ENCODE results near the gene ZDHHC12.
A peak's percentile ranks its signal among the peaks of the same experiment; 100 is the strongest.

Gene ZDHHC12

DNA sequence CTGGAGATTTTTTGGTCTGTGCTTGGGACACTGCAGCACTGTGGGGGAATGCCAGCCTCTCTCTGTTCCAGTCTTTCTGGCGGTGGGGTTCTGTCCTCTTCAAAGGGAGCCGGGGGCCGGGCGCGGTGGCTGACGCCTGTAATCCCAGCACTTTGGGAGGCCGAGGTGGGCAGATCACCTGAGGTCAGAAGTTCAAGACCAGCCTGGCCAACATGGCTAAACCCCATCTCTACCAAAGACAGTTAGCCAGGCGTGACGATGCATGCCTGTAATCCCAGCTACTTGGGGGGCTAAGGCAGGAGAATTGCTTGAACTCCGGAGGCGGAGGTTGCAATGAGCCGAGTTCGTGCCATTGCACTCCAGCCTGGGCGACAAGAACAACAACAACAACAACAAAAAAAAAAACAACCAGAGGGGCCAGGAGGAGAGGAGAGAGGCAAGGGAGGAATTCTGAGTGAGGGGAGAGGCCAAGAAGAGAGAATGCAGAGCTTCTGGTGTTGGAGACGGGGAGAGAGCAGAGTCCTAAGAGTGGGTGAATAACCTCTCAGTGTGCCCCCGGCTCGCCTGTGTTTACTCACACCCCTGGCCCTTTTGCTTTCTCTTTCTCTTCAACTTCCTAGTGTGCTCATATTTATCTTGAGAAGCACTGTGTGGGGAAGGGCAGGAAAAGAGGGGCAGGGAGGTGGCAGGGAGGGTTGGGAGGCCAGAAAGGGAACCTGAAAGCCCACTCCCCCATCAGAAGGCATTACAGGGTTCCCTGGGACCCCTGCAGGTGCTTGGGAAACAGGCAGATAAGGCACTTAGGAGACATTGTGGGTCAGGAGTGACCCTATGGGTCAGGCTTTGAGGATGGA, 38.1 kb downstream of the ZDHHC12 start:
- TF ChIP-seq, protein P1, sequence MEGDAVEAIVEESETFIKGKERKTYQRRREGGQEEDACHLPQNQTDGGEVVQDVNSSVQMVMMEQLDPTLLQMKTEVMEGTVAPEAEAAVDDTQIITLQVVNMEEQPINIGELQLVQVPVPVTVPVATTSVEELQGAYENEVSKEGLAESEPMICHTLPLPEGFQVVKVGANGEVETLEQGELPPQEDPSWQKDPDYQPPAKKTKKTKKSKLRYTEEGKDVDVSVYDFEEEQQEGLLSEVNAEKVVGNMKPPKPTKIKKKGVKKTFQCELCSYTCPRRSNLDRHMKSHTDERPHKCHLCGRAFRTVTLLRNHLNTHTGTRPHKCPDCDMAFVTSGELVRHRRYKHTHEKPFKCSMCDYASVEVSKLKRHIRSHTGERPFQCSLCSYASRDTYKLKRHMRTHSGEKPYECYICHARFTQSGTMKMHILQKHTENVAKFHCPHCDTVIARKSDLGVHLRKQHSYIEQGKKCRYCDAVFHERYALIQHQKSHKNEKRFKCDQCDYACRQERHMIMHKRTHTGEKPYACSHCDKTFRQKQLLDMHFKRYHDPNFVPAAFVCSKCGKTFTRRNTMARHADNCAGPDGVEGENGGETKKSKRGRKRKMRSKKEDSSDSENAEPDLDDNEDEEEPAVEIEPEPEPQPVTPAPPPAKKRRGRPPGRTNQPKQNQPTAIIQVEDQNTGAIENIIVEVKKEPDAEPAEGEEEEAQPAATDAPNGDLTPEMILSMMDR (IDR thresholded peaks at IDR 0.05; ENCODE audit: low read depth, low read length, missing control alignments): no peak
- no peak for DNase-seq (ENCODE audit: low read depth)
- H3K4me3 ChIP-seq (ENCODE audit: low read depth, low read length): peak overlapping the region; percentile 76

GRCh38 chr9:128684325-128685199, 39.4 kb downstream of the ZDHHC12 start:
- DNase-seq (ENCODE audit: low read depth): peak; percentile 72
- TF ChIP-seq, protein P1 (IDR thresholded peaks at IDR 0.05; ENCODE audit: low read depth, low read length, missing control alignments): no peak
- peak overlapping the region; percentile 76 for H3K4me3 ChIP-seq (ENCODE audit: low read depth, low read length)

- TF ChIP-seq, protein P1 (IDR thresholded peaks at IDR 0.05; ENCODE audit: low read depth, low read length, missing control alignments): no peak
- peak overlapping the region; percentile 76 for H3K4me3 ChIP-seq (ENCODE audit: low read depth, low read length)
- no peak for DNase-seq (ENCODE audit: low read depth)
Measured at GRCh38 chr9:128684065-128684324, 39.9 kb downstream of the ZDHHC12 start.

- TF ChIP-seq, protein P1 (IDR thresholded peaks at IDR 0.05; ENCODE audit: low read depth, low read length, missing control alignments): no peak
- peak; percentile 43 for DNase-seq (ENCODE audit: low read depth)
- H3K4me3 ChIP-seq (ENCODE audit: low read depth, low read length): peak overlapping the region; percentile 76
Measured at GRCh38 chr9:128683340-128684064, 40.4 kb downstream of the ZDHHC12 start.

- TF ChIP-seq, protein P1 (IDR thresholded peaks at IDR 0.05; ENCODE audit: low read depth, low read length, missing control alignments): no peak
- no peak overlapping the region for H3K4me3 ChIP-seq (ENCODE audit: low read depth, low read length)
- no peak for DNase-seq (ENCODE audit: low read depth)
Measured at GRCh38 chr9:128677794-128678193, 46.1 kb downstream of the ZDHHC12 start.

DNA sequence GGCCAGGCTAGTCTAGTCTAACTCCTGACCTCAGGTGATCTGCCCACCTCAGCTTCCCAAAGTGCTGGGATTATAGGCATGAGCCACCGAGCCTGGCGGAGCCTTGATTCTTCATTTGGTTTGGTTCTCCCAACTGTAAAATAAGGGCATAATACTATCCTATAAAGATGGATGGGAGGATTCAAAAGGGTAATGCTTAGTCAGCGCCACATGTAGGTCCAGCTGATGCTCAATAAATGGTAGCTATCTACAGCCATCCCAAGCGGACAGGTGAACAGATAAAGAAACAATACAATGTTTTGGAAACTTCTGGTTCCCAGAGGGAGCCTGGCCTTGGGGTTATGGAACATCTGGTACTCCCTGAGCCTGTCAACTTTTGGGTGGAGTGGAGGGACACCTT, 48.5 kb downstream of the ZDHHC12 start:
- no peak for DNase-seq (ENCODE audit: low read depth)
- TF ChIP-seq, protein P1 (IDR thresholded peaks at IDR 0.05; ENCODE audit: low read depth, low read length, missing control alignments): no peak
- no peak overlapping the region for H3K4me3 ChIP-seq (ENCODE audit: low read depth, low read length)
